Measurements from ENCODE around the gene THSD4. TPM values are rescaled to one million over a fixed set of nuclear protein-coding genes. Genes with fewer than 3 reads are reported as not detected.
"Not testable (repeated sequence)": the region's sequence is repeated elsewhere in the genome, so short reads cannot be mapped to it uniquely, and the experiment has no call there.

The THSD4 gene
- total RNA-seq, 5 donors from 2014 or later (not counting 1 experiment from before 2014, with no cell fraction given), result 0.03 to 0.23 (median 0.18) TPM; not detected in 2

DNA sequence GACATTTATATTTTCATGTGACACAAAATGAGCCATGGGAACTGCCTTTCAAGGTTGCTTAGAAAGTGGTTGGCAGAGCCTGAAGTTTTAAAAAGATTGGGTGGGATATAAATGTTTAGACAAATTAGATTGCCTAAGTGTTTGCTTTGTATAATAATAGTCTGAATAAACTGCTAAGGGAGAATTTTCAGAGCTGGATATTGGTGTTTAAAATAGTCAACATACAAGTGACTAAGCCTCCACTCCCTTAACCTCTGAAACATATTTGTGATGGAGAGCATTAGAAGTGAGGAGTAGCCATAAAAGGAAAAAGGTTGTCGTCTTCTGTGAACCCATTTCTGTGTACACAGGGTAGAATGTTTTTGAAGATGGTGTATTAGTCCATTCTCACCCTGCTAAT, 201.6 kb downstream of the THSD4 start:
- Mint-ChIP-seq H3K27me3 (peaks cover 7 to 17% of the 10 kb centered on the region in 2 donors), H3K9me3 (peaks cover 0 to 13% (median 11%) of the 10 kb centered on the region in 3 donors), H3K36me3 (no peaks in the 10 kb centered on the region), H3K4me1 (no peaks in the 10 kb centered on the region), H3K4me3 (no peak overlapping the region), H3K27ac (no peak overlapping the region)
- no CpG with 5 or more reads among the region's 1 CpG for whole genome bisulfite sequencing (ENCODE audit: insufficient coverage)
- Histone ChIP-seq H3K9me3 (no peaks in the 10 kb centered on the region), H3K36me3 (ENCODE audit: control insufficient read depth in 2 of 2, extremely low read depth in 1 of 2, insufficient read depth in 1 of 2, low read length in 1 of 2) (no peaks in the 10 kb centered on the region), H3K27me3 (replicated peaks in 1 of 2; ENCODE audit: control insufficient read depth in 2 of 2, extremely low read depth in 1 of 2, insufficient read depth in 2 of 2, low read length in 1 of 2) (peaks cover 0 to 4% of the 10 kb centered on the region in 2 experiments), H3K27ac (ENCODE audit: low read length) (no peak overlapping the region), H3K4me3 (ENCODE audit: control insufficient read depth in 1 of 2, extremely low read depth in 1 of 2, low read length in 1 of 2) (no peak overlapping the region), H3K4me1 (ENCODE audit: control insufficient read depth in 1 of 2, extremely low read depth in 1 of 2, insufficient read depth in 2 of 2, low read length in 2 of 2) (no peaks in the 10 kb centered on the region)
- no peak for DNase-seq
- ATAC-seq (replicated peaks in 1 of 4), result no peak
- ChIA-PET CTCF (no interaction called here), POLR2A (no interaction called here)

- H3K9me3 Mint-ChIP-seq; H3K36me3 ChIP-seq (ENCODE audit: control insufficient read depth in 2 of 2, extremely low read depth in 1 of 2, insufficient read depth in 1 of 2, low read length in 1 of 2); H3K4me1 Mint-ChIP-seq; CTCF ChIA-PET; H3K4me3 Mint-ChIP-seq; H3K4me3 ChIP-seq (ENCODE audit: control insufficient read depth in 1 of 2, extremely low read depth in 1 of 2, low read length in 1 of 2); ATAC-seq (replicated peaks in 1 of 4); H3K4me1 ChIP-seq (ENCODE audit: control insufficient read depth in 1 of 2, extremely low read depth in 1 of 2, insufficient read depth in 2 of 2, low read length in 2 of 2); POLR2A ChIA-PET; DNase-seq; H3K36me3 Mint-ChIP-seq; H3K27ac ChIP-seq (ENCODE audit: low read length); H3K27me3 ChIP-seq (replicated peaks in 1 of 2; ENCODE audit: control insufficient read depth in 2 of 2, extremely low read depth in 1 of 2, insufficient read depth in 2 of 2, low read length in 1 of 2); H3K9me3 ChIP-seq; H3K27ac Mint-ChIP-seq: not testable (repeated sequence)
- WGBS (ENCODE audit: insufficient coverage), result 88% methylated on average over 1 of the region's 3 CpGs
- peaks cover 7 to 13% of the 10 kb centered on the region in 2 donors for H3K27me3 Mint-ChIP-seq
These were observed 204.2 kb downstream of the THSD4 start for GRCh38 chr15:71319424-71319823.

DNA sequence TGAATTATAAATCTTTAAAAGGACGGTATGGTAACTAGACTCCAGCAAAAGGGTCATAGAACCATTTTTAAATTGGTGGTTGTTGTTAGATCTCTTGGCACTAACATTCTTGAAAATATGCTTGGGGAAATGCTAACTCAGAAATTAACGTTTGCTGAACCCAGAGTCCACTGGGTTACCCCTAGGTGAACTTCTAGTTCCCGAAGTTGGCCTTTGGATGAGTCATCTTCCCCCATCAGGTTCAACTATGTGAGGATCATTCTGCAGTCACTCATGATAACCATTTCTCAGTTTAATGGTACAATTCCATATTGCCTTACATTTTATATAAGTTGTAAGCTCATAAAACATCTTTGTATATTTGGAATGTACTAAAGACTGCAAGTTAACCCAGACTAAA, 204.7 kb downstream of the THSD4 start:
- no peak overlapping the region for H3K27ac ChIP-seq (ENCODE audit: low read length)
- no peaks in the 10 kb centered on the region for H3K4me1 Mint-ChIP-seq
- no peak overlapping the region for H3K4me3 ChIP-seq (ENCODE audit: control insufficient read depth in 1 of 2, extremely low read depth in 1 of 2, low read length in 1 of 2)
- 73% methylated on average over 2 of the region's 3 CpGs for WGBS (ENCODE audit: insufficient coverage)
- ChIA-PET POLR2A (no interaction called here), CTCF (no interaction called here)
- H3K36me3 Mint-ChIP-seq, result no peaks in the 10 kb centered on the region
- H3K27ac Mint-ChIP-seq, result no peak overlapping the region
- H3K27me3 Mint-ChIP-seq, result peaks cover 7 to 15% of the 10 kb centered on the region in 2 donors
- no peak for ATAC-seq (replicated peaks in 1 of 4)
- no peak for DNase-seq
- H3K9me3 Mint-ChIP-seq, result peaks cover 0 to 8% (median 7%) of the 10 kb centered on the region in 3 donors
- H3K4me1 ChIP-seq (ENCODE audit: control insufficient read depth in 1 of 2, extremely low read depth in 1 of 2, insufficient read depth in 2 of 2, low read length in 2 of 2), result no peaks in the 10 kb centered on the region
- H3K36me3 ChIP-seq (ENCODE audit: control insufficient read depth in 2 of 2, extremely low read depth in 1 of 2, insufficient read depth in 1 of 2, low read length in 1 of 2), result no peaks in the 10 kb centered on the region
- no peak overlapping the region for H3K4me3 Mint-ChIP-seq
- H3K27me3 ChIP-seq (replicated peaks in 1 of 2; ENCODE audit: control insufficient read depth in 2 of 2, extremely low read depth in 1 of 2, insufficient read depth in 2 of 2, low read length in 1 of 2), result peaks cover 0 to under 1% of the 10 kb centered on the region in 2 experiments
- no peaks in the 10 kb centered on the region for H3K9me3 ChIP-seq

DNA sequence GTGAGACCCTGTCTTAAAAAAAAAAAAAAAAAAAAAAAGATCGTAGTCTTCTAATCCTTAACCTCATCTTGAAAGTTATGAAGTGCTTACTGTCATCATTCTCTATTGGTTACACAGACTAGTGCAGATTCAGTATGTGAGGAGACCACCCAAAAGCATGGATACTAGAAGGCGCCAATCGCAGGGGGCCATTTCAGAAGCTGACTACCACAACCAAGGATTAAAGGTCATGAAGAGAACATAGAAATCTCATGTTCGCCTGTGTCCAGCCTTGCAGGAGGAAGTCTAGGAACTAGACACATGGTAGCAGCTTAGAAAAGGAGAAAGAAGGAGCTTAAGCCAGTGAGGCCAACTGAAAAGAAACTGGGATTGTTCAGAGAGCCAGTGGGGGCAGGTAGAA, 207.8 kb downstream of the THSD4 start:
- Mint-ChIP-seq H3K27ac (no peak overlapping the region), H3K27me3 (peaks cover 6 to 10% of the 10 kb centered on the region in 2 donors), H3K4me1 (no peaks in the 10 kb centered on the region), H3K36me3 (no peaks in the 10 kb centered on the region), H3K9me3 (no peaks in the 10 kb centered on the region), H3K4me3 (no peak overlapping the region)
- DNase-seq, result no peak
- Histone ChIP-seq H3K4me1 (ENCODE audit: control insufficient read depth in 1 of 2, extremely low read depth in 1 of 2, insufficient read depth in 2 of 2, low read length in 2 of 2) (no peaks in the 10 kb centered on the region), H3K36me3 (ENCODE audit: control insufficient read depth in 2 of 2, extremely low read depth in 1 of 2, insufficient read depth in 1 of 2, low read length in 1 of 2) (no peaks in the 10 kb centered on the region), H3K27ac (ENCODE audit: low read length) (no peak overlapping the region), H3K9me3 (no peaks in the 10 kb centered on the region), H3K4me3 (ENCODE audit: control insufficient read depth in 1 of 2, extremely low read depth in 1 of 2, low read length in 1 of 2) (no peak overlapping the region), H3K27me3 (replicated peaks in 1 of 2; ENCODE audit: control insufficient read depth in 2 of 2, extremely low read depth in 1 of 2, insufficient read depth in 2 of 2, low read length in 1 of 2) (no peaks in the 10 kb centered on the region)
- POLR2A ChIA-PET, result interaction anchor here in 1 of 2 donors (0.8 kb wide), 1 partner anchor 267 kb away, joined by 3 read pairs; no protein-coding TSS in a partner anchor
- CTCF ChIA-PET, result no interaction called here
- no peak for ATAC-seq (replicated peaks in 1 of 4)
- WGBS (ENCODE audit: insufficient coverage), result no CpG with 5 or more reads among the region's 4 CpGs

GRCh38 chr15:71323584-71323983, 208.3 kb downstream of the THSD4 start:
- no peaks in the 10 kb centered on the region for H3K4me1 ChIP-seq (ENCODE audit: control insufficient read depth in 1 of 2, extremely low read depth in 1 of 2, insufficient read depth in 2 of 2, low read length in 2 of 2)
- H3K4me1 Mint-ChIP-seq, result no peaks in the 10 kb centered on the region
- H3K36me3 Mint-ChIP-seq, result no peaks in the 10 kb centered on the region
- DNase-seq (no peak), ATAC-seq (replicated peaks in 1 of 4) (no peak)
- ChIA-PET CTCF (no interaction called here), POLR2A (interaction anchor here in 1 of 2 donors (0.8 kb wide), 1 partner anchor 267 kb away, joined by 3 read pairs; no protein-coding TSS in a partner anchor)
- H3K4me3 ChIP-seq (ENCODE audit: control insufficient read depth in 1 of 2, extremely low read depth in 1 of 2, low read length in 1 of 2), result no peak overlapping the region
- 57% methylated on average over 1 of the region's 2 CpGs for WGBS (ENCODE audit: insufficient coverage)
- no peak overlapping the region for H3K4me3 Mint-ChIP-seq
- no peaks in the 10 kb centered on the region for H3K9me3 ChIP-seq
- H3K27ac ChIP-seq (ENCODE audit: low read length), result no peak overlapping the region
- no peaks in the 10 kb centered on the region for H3K36me3 ChIP-seq (ENCODE audit: control insufficient read depth in 2 of 2, extremely low read depth in 1 of 2, insufficient read depth in 1 of 2, low read length in 1 of 2)
- H3K27me3 Mint-ChIP-seq, result peaks cover 3 to 9% of the 10 kb centered on the region in 2 donors
- no peaks in the 10 kb centered on the region for H3K9me3 Mint-ChIP-seq
- no peaks in the 10 kb centered on the region for H3K27me3 ChIP-seq (replicated peaks in 1 of 2; ENCODE audit: control insufficient read depth in 2 of 2, extremely low read depth in 1 of 2, insufficient read depth in 2 of 2, low read length in 1 of 2)
- no peak overlapping the region for H3K27ac Mint-ChIP-seq

- Mint-ChIP-seq H3K36me3 (no peaks in the 10 kb centered on the region), H3K27ac (no peak overlapping the region), H3K9me3 (no peaks in the 10 kb centered on the region), H3K4me3 (no peak overlapping the region), H3K4me1 (no peaks in the 10 kb centered on the region), H3K27me3 (peaks cover 0 to 9% of the 10 kb centered on the region in 2 donors)
- ATAC-seq (replicated peaks in 1 of 4) (no peak), DNase-seq (no peak)
- POLR2A ChIA-PET, result no interaction called here
- no CpG with 5 or more reads among the region's 1 CpG for WGBS (ENCODE audit: insufficient coverage)
- Histone ChIP-seq H3K4me3 (ENCODE audit: control insufficient read depth in 1 of 2, extremely low read depth in 1 of 2, low read length in 1 of 2) (no peak overlapping the region), H3K27me3 (replicated peaks in 1 of 2; ENCODE audit: control insufficient read depth in 2 of 2, extremely low read depth in 1 of 2, insufficient read depth in 2 of 2, low read length in 1 of 2) (no peaks in the 10 kb centered on the region), H3K36me3 (ENCODE audit: control insufficient read depth in 2 of 2, extremely low read depth in 1 of 2, insufficient read depth in 1 of 2, low read length in 1 of 2) (no peaks in the 10 kb centered on the region), H3K4me1 (ENCODE audit: control insufficient read depth in 1 of 2, extremely low read depth in 1 of 2, insufficient read depth in 2 of 2, low read length in 2 of 2) (no peaks in the 10 kb centered on the region), H3K9me3 (no peaks in the 10 kb centered on the region), H3K27ac (ENCODE audit: low read length) (no peak overlapping the region)
- CTCF ChIA-PET, result interaction anchor here in 1 of 2 donors (0.6 kb wide), 1 partner anchor 204 kb away, joined by 3 read pairs; no protein-coding TSS in a partner anchor
These were observed 210.2 kb downstream of the THSD4 start for GRCh38 chr15:71325481-71325880.

- 40% methylated on average over 1 of the region's 3 CpGs for WGBS (ENCODE audit: insufficient coverage)
These were observed 213.2 kb downstream of the THSD4 start for GRCh38 chr15:71328453-71328852.

More at GRCh38 chr15:71328453-71328852, 213.2 kb downstream of the THSD4 start:
- no peaks in the 10 kb centered on the region for H3K9me3 ChIP-seq
- no peak overlapping the region for H3K27ac ChIP-seq (ENCODE audit: low read length)
- Mint-ChIP-seq H3K36me3 (no peaks in the 10 kb centered on the region), H3K9me3 (no peaks in the 10 kb centered on the region), H3K4me1 (no peaks in the 10 kb centered on the region), H3K4me3 (no peak overlapping the region), H3K27ac (no peak overlapping the region), H3K27me3 (peaks cover 0 to 9% of the 10 kb centered on the region in 2 donors)
- H3K36me3 ChIP-seq (ENCODE audit: control insufficient read depth in 2 of 2, extremely low read depth in 1 of 2, insufficient read depth in 1 of 2, low read length in 1 of 2), result no peaks in the 10 kb centered on the region
- CTCF ChIA-PET, result no interaction called here
- no peaks in the 10 kb centered on the region for H3K4me1 ChIP-seq (ENCODE audit: control insufficient read depth in 1 of 2, extremely low read depth in 1 of 2, insufficient read depth in 2 of 2, low read length in 2 of 2)
- POLR2A ChIA-PET, result no interaction called here
- H3K4me3 ChIP-seq (ENCODE audit: control insufficient read depth in 1 of 2, extremely low read depth in 1 of 2, low read length in 1 of 2), result no peak overlapping the region
- ATAC-seq (replicated peaks in 1 of 4) (no peak), DNase-seq (no peak)
- H3K27me3 ChIP-seq (replicated peaks in 1 of 2; ENCODE audit: control insufficient read depth in 2 of 2, extremely low read depth in 1 of 2, insufficient read depth in 2 of 2, low read length in 1 of 2), result no peaks in the 10 kb centered on the region

Measured in T-cell (primary cell).